GM21423 (cell line): ENCODE data around the gene IPMK.

Source experiments
- ATAC-seq: cut with Tn5 transposase; IDR thresholded peaks from one replicate; pipeline ENCODE4 v1.9.1; 2021; ENCODE audit warnings: mild to moderate bottlenecking, moderate library complexity; ENCODE audit not compliant: unreplicated experiment

IPMK gene

DNA sequence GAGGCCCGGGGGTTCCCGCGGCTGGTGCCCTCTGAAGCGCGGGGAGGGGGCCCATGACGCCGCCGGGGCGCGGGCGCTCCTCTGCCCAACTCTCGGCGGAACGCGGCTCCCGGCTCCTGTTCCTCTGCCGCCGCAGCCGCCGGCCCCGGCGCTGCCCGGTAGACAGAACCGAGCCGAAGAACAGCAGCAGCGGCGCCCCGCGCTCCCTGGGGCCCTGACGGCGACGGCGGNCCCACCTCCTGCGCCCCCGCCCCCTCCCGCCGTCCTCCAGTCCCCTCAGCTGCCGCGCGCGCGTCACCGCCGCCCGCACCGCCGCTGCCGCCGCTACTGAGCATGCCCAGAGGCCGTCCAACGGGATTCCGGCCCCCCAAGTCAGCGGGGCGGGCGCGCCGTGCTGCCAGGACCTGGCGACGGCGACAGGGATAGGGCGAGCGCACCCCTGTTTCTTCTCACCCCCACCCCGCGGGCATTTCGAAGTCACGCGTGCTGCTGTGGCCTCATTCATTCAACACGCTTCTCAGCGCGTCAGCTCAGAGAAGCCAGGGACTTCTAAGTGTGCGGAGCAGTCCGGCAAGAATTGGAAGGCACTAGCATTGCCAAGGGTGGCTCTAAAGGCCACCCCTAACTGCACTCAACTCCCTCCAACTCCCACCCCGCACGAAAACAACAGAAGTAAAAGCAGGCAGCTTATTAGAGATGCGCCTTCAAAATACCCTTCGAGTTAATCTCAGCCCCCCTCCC is at the start of gene IPMK:
IPMK (minus strand) TSS at position 182 of the 741 bp plus-strand sequence. CDS start 283 bp downstream, outside the sequence.
- peak; percentile 57 for ATAC-seq

DNA sequence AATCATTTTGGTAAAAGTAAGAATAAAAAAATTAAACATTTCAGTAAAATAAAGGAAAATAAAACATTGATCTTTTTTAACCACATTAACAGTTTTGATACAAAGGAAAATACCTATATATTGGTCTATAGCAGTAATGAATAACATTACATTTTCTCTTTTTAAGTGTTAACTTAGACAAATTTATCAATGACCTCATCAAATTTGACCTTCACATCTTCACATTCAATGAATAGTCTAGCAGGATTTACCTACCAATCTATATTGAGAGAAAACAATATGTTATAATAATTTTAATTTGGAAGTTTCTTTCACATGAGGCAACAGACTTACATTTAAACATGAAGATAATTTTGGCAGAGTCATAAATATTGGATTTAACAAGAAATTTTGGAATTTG is 49.2 kb upstream of the IPMK start:
- no peak for ATAC-seq

DNA sequence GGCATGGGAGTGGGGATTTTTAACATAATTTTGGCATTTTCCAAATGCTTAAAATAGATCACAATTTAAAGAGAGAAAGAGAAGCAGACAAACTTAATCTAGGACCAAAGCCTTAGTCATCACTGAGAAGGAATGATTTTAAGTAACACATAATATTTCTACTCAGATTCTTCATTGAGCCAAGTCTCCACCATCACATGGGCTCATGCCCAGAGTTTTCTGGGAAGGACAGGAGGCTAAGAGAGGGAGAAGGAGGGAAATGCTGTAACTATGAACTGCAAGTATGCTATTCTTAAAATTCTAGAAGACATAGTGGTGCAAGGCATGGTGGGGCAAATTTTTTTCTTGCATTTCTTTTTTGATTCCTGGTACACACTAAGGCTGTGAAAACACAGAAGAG is 43.3 kb upstream of the IPMK start:
- no peak for ATAC-seq

DNA sequence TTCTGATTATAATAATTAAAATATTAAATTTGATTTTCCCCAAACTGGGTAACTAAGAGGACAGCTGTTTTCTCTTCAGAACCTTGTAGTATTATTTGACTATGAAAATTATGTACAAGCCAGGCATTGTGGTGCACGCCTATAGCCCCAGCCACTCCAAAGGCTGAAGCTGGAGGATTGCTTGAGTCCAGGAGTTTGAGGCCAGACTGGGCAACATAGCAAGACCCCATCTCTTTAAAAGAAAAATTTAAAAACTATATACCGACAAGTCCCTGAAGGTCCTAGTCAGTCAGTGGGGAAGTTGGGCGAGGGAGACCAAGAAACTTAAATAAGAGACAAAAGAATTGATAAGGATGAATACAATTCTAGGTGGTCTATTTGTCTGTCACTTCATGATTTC is 40.0 kb upstream of the IPMK start:
- no peak for ATAC-seq

DNA sequence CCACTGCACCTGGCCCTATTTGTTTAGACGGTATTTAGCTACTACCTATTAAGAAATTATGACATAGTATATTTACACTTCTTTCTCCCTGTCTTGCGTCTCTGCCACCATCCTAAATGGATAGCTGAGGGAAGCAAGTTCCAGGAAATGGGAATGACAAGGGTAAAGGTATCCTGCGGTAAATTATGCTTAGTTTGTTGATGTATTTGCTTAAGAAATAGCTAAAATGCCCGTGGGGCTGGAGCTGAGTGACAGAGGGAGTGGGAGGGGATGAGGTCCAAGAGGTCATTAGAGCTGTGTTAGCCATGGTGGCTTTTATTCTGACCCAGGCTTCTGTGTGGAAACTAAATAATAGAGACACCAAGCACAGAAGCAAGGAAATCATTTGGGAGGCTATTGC is 38.1 kb upstream of the IPMK start:
- no peak for ATAC-seq

DNA sequence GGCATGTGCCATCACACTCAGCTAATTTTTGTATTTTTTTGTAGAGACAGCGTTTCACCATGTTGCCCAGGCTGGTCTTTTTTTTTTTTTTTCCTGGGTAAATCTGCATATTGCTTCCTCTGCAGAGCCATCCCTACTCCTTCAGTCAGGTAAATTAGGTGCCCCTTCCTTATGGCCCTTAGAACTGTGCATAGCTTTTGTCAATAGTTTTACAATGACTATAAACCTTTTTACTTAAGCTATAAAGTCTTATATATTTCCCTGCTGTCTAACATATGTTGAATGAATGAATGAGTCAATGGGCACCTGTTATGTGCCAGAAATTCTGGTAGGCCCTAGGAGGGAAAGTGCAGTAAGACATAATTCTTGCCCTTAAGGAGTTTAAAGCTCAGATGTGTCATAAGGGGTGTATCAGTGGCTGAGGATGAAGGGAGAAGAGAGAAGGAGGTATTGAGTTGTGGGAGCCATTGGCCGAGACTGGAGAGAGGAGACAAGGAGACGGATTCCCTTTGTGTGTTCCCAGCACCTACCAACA is 36.5 kb upstream of the IPMK start:
- no peak for ATAC-seq

DNA sequence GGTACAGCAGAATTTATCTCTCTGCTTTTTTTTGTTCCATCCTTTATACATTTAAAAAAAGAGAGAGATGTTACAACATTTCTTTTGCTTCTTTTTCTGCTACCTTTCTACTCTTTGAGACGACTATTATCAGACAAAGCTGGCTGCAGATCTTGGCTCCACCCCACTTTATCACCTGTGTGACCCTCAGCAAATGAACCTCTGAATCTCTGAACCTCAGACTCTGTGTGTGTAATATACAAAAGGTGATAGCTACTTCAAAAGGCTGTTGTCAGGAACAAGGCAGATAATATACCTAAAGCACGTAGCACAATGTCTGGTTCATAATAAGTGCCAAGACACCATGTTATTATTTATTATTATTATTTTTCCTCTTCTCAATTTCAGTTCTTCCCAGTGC is 34.6 kb upstream of the IPMK start:
- no peak for ATAC-seq

DNA sequence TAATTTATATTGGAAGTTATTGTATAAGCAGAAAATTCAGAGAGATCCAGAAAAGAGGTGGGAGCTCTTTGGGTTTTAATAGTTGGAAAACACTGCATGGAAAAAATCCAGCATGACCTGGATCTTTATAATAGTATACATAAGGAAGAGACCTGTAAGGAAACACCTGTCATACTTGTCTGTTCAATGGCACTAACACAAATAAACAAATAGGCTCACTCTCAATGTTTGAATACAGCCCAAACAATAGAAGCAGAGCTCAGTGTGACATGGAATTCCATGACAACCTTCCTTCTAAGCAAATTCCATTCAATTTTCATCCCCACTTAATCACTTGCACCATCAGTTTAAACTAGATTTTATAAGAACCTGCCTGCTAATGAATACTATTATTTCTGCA is 33.0 kb upstream of the IPMK start:
- ATAC-seq = no peak

DNA sequence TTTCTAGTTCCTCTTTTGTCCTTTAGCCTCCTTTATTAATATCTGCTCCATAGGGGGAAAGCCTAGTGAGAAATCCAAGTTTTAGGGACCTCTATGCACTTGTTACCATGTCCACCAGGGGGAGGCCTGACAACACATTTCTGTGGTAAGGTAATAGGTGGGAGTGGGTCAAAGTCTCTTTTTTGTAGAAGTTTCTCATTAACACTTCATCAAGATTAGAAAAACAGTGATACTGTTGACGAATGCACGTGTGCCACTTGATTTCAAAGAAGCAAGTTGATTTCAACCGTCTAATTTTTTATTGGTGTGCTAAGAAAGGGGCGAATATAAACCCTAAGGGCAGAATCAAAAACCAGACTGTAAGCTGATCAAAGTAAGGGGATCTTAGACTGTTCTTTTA is 31.9 kb upstream of the IPMK start:
- ATAC-seq = no peak

DNA sequence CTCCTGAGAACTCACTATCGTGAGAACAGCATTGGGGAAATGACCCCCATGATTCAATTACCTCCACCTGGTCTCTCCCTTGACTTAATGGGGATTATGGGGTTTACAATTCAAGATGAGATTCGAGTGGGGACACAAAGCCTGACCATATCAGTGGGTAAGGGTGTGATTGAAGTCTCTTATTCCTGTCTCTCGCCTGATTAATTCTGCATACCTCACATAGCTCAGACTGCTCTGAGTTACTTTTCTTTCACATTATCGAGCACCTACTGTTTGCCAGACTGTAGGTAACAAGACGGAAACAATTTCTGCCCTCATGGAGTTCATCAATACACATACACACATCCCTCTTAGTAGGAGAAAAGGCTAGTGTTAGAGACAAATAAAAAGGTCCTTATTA is 26.3 kb upstream of the IPMK start:
- no peak for ATAC-seq

DNA sequence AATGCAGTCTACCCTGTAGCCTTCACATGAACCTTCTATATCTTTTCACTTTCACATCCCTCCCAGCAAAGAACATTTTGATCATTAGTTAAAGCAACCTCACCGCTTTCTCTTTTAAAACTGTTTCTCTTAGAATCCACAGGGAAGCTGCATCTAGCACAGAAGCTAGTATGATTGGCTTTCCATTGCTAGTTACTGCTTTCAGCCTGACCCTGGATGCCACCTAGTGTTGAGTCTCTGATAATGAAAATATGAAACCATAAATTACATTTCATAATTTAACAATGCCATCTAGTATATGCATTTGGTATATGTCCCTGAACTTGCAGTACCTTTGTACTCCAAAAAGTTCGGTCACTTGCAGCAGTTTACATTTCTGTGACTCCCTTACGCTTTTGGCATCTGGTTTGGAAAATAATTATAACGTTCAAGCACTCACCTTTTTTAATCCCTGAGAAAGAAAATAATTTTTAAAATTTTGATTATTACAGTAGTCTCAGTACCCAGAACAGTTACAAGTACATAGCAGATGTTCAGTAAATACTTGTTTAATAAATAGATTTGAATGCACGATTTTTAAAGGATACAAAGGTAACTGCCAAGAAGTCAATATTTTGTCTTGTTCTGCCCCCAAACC is 24.0 kb upstream of the IPMK start:
- peak; percentile 87 for ATAC-seq

DNA sequence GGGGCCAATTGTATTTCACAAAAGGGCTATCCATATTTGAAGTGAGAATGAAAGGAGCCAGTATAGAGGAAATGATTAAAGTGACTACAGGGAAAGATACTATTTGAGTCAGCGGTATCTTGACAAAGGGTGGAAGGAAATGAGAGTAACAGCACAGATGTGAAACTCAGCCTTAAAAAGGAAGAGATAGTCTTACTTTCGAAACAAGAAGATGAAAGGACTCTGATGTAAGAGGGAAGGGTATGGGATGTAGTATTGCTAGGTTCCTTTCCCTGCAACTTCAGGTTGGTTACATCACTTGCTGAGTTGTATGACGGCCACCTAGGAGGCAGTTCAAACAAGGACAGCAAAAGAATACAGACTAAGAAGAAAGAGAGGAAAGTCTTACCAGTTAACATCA is 14.9 kb upstream of the IPMK start:
- peak; percentile 99 for ATAC-seq

DNA sequence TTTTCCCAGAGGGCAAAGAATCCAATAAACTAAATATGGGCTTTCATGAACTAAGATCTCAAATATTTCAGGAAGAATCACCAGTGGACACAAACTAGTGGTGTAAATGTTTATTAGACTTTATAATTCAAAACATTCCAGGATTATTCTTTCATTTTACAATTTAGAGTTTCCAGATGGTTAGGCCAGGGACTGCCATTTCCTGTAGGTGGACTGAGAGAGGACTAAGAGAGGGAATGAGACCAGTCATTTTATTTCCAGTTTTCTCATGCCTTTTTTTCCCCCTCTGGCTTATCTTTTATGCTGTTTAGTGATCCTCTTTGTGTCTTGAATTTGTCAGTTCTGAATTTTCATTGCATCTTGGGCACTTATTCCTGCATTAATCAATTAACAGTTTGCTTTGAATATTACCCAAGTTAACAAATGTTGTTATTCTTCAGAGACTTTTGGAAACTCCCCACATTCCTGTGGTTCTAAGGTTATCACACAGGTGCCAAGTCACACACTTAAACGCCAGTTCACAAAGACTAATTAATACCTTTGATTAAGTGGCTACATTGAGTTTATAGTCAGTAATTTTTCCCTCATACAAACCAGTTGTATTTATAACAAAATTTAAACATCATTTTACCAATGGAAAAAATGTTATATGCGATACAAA is 13.5 kb upstream of the IPMK start:
- no peak for ATAC-seq

DNA sequence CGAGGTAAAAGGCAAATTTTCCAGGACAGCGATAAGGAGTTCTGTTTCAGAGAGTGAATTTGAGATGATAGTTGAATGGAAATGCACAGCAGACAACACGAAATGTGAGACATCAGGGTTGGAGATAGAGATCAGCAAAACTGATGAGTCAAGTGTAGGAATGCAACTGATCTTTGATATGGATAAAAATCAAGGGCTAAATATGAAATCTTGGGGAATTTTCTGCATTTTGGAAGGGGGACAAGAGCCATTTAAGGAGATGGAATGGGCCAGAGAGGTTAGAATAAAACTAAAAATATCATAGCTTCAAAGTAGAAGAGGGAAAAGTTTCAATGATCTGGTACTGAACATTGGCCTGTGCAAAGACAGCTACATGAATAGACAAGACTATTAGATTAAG is 12.8 kb upstream of the IPMK start:
- no peak for ATAC-seq

DNA sequence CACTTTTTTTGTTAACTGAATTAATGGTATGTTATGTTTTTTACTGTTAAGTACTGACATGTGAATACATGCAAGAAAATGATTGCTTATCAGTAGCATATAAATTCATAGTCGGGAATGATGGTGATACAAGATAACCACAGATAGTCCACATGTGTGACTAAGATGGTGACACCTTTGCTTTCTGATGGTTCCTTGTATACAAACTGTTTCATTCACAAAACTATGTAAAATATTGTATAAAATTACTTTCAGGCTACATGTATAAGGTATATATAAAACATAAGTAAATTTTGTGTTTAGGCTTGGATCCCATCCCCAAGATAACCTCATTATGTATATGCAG is 11.2 kb upstream of the IPMK start:
- no peak for ATAC-seq

DNA sequence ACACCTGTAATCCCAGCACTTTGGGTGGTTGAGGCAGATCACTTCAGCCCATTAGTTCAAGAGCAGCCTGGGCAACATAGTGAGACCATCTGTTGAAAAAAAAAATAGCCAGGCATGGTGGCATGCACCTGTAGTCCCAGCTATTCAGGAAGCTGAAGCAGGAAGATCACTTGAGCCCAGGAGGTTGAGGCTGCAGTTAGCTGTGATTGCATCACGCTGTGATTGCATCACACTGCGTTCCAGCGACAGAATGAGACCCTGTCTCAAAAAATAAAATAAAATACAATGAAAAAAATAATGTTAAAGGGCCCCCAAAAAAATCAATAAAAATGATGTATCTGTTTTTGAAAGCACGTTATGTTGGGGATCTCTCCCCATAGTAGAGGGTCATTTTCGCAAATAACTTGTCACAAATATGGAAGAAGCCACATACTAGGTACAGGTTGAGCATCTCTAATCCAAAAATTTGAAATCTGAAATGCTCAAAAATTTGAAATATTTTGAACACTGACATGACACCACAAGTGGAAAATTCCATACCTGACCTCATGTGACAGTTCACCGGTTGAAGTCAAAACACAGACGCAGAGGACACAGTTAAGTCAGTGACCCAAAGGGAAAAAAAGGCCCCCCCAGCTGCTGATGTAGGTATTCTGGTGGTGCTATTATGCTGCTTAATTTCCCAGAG is 10.7 kb upstream of the IPMK start:
- no peak for ATAC-seq

DNA sequence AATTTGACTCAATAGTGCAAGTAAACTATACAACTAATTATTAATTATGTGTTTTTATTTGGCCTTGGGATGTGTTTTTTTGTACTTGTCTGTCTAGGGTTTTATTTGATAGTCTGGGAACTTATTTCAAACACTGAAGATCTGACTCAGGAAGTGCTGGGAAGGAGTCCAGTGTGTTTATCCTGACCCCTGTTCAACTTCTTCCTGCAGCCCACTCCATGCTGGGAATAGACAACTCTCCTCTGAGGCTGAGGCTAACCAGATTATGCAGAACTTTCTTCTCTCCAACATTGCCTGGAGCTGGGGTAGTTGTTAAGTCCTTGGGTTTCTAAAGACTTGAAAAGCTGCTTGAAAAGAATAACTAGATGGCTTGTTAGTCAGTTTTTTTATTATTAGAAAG is 8.2 kb upstream of the IPMK start:
- no peak for ATAC-seq

DNA sequence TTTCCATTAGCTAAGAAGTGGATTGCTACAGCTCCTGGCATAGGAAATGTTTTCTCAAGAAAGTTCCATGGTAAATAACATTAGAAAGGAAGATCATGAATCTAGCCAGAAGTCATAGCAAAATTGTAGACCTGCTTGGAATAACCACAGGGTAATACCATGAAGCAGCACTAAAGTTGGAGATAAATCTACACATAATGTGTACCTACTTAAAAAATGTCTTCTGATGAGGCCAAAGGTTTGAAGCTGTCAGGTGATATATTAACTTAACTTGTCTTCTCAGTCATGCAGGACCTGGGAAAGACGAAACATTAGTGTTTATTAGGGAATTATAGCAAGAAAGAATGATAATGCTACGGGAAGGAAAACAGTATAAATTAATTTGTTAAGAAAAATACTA is 7.6 kb upstream of the IPMK start:
- ATAC-seq = no peak

DNA sequence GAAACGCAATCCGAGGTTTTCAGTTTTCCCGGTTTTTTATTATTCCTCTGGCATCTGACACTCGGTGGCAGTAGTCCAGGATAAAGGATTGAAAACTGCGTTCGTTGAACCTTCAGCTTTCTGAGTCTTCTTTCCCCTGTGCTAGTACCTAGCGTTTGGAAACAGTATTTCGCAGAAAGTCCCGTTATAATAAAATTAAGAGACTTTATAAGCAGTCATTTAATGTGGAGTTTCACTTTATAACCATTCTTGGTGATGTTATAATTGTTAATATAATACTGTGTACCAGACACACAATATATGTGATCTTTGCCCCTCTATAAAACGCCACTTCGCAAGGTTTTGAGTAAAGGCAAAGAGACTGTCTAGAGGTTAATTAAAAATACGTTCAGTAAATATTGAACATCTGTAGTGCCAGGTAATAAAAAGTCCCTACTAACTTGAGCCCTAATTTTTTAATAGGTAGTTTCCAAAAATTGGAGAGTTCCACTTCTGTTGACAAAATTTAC is 2.1 kb upstream of the IPMK start:
- ATAC-seq = no peak

DNA sequence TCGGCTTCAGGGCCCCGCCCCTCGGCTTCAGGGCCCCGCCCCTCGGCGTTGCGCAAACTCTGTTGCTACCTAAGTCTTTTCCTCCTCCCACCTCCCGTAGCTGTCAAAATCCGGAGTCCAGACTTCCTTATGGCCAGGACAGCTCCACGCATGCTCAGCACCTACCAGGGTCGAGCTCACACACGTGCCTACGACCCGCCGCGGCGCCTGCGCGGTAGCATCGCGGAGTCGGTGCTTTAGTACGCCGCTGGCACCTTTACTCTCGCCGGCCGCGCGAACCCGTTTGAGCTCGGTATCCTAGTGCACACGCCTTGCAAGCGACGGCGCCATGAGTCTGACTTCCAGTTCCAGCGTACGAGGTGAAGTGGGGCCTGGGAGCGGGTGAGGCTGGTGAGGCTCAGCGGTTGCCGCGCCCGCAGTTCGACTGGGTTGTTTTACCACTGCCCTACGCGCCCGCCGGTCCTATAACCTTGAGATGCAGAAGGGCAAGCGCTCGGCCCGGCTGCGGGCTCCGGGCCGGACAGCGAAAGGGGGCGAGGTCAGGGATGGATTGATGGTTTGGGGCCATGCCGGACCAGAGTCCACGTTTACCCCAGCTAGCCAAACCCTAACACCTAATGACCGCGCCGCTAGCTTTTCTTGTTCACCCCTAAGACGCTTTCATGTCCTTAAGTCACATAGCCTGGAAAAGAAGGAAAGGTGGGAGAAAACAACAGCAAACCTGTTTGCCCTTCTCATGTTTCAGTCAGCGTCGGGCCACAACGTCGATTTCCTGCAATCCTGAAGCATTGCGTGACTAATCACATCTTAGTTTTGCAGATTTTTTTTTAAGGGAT is 1.5 kb upstream of the IPMK start, which contains the start of gene CISD1:
CISD1 (plus strand) TSS at position 217 of the 836 bp plus-strand sequence; CDS start at position 329, 112 bp downstream.
- peak; percentile 62 for ATAC-seq
